GM12865 (cell line): ENCODE measurements around the gene TRIM46.

Experiments
- DNase-seq: peaks from one replicate; pipeline ENCODE4 v3.0.0; 2010; ENCODE audit warnings: low read depth
- H3K4me3 ChIP-seq: 2 replicates; pipeline ENCODE4 v1.5.1; 2011; ENCODE audit warnings: mild to moderate bottlenecking, low read depth, low read length, control low read depth
- TF ChIP-seq, protein P1 (sequence below): IDR thresholded peaks from 2 replicates; pipeline ENCODE4 v1.5.1; 2011; ENCODE audit warnings: low read length, control low read depth, low read depth, inconsistent platforms; ENCODE audit not compliant: insufficient read depth; ENCODE audit errors: missing control alignments

The TRIM46 gene

DNA sequence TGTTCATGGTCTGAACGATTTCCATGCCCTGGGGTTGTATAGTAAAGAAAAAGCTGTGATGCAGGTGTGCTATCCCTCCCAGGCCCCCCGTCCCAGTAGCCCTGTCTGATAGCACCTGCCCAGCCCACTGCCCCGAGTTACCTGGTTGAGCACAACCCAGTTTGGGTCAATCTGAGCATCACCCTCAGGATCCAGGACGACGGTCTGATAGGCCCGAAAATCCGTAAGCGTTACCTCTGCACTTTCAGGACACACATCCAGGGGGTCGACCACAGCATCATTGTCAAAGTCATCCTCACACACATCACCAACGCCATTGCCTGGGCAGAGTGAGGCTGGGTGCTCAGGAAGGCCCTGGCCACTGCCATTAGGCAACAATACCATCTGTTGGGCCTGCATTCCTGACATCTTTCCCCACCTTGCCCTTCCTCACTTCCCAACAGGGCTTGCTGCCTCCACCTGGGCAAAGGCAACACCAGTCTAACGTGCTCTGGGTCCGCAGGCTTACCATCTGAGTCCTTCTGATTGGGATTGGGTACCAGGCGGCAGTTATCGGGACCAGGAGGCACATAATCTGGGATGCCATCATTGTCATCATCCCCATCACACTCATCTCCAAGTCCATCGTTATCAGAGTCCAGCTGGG lies 24.4 kb downstream of the TRIM46 start:
- H3K4me3 ChIP-seq = no peak overlapping the region
- DNase-seq = no peak
- TF ChIP-seq, protein P1, sequence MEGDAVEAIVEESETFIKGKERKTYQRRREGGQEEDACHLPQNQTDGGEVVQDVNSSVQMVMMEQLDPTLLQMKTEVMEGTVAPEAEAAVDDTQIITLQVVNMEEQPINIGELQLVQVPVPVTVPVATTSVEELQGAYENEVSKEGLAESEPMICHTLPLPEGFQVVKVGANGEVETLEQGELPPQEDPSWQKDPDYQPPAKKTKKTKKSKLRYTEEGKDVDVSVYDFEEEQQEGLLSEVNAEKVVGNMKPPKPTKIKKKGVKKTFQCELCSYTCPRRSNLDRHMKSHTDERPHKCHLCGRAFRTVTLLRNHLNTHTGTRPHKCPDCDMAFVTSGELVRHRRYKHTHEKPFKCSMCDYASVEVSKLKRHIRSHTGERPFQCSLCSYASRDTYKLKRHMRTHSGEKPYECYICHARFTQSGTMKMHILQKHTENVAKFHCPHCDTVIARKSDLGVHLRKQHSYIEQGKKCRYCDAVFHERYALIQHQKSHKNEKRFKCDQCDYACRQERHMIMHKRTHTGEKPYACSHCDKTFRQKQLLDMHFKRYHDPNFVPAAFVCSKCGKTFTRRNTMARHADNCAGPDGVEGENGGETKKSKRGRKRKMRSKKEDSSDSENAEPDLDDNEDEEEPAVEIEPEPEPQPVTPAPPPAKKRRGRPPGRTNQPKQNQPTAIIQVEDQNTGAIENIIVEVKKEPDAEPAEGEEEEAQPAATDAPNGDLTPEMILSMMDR = no peak

DNA sequence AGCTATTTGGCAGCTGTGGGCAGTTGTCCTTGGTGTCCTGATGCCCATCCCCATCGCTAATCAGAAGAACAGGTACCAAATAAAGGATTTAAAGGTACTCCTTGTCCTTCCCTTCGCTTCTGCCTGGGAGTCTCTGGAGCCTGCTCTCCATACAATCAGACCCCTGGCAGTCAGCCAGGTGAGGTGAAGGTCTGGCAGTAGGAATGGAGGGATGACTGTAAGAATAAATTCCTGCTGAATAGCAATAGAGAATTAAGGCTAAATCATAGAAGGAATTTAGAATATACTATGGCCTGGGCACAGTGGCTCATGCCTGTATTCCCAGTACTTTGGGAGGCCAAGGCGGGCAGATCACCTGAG lies 24.9 kb downstream of the TRIM46 start:
- TF ChIP-seq, protein P1 = no peak
- no peak for DNase-seq
- H3K4me3 ChIP-seq = no peak overlapping the region

DNA sequence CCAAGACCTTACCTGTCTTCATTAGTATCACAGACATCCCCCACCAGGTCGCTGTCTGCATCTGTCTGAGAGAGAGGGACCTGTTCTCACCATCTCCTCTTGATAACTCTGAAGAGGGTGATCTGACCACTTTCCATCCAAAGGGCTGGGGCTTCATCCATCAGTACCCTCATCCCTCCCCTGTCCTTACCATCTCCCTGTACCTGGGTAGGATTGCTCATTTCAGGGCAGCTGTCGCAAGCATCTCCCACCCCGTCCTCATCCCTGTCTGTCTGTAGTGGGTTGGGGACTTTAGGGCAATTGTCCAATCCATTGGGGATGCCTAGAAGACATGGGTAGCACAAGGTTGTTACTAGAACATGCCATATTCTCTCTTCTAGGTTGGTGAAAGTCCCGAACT lies 26.1 kb downstream of the TRIM46 start:
- TF ChIP-seq, protein P1 = no peak
- no peak overlapping the region for H3K4me3 ChIP-seq
- no peak for DNase-seq

DNA sequence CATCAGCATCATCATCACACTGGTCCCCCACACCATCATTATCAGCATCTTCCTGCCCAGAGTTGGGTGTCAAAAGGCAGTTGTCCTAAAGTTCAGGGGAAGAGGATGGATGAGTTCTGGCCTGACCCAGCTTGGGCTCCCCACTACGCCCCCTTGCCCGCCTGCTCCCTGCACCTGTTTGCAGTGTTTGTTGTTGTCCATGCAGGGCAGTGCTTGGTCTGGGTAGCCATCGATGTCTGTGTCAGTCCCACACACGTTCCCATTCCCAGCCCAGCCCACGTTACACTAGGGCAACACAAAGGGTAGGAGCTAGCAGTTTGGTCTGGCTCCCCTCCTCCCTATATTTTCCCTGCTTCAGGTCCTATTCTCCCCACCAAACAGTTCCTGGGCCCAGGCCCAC lies 27.3 kb downstream of the TRIM46 start:
- DNase-seq = no peak
- TF ChIP-seq, protein P1 = no peak
- H3K4me3 ChIP-seq = no peak overlapping the region

DNA sequence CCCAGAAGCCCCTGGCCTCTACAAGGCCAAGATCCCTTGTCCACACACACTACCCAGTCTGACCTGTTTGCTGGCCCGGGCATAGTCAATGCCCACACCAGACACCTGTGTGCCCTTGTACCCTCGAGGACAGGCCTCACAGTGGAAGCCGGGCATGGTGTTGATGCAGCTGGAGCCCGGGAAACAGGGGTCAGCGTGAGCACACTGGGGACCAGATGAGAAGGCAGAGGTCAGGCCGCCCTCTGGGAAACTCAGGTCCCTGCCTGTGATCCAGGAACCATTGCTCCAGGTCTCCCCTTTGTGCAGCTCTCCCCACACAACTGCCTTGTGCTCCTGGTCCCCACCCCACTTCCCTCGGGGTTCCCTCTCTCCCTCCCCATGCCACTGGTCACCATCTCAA lies 28.5 kb downstream of the TRIM46 start:
- TF ChIP-seq, protein P1 = no peak
- DNase-seq = no peak
- H3K4me3 ChIP-seq = no peak overlapping the region

DNA sequence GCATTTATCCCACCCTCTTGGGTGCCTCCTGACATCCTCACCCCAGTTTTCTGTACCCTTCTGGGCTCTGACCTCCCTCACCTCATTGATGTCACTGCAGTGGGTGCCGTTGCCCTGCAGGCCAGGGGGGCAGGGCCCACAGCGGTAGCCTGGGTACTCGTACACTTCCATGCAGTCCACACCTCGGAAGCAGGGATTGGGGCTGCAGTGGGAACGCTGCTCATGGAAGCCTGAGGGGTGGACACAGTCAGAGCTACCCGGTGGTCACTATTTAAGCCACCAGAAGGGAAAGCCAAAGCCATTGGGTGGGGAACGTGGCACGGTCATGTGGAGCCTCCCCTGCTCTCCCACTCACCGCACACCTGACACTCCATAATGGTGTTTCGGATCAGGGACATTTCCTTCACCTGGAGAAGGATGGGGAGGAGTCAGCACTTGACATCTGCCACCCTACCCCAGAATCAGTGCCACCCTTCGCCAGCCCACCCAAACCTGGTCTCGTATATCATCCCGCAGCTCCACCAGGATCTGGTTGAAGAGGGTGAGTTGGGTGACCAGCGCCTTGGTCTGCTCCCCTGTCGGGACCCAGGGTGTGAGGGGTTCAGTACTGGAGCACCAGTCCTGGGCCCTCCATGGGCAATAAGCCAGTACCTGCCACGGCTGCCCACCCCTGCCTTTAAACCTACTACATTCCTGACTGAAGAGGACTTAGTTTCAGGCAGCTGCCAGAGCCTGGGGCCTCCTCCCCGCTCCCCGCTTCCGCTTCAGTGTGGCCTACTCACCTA lies 29.3 kb downstream of the TRIM46 start:
- H3K4me3 ChIP-seq = no peak overlapping the region
- no peak for DNase-seq
- TF ChIP-seq, protein P1 = no peak
